Uterus (tissue), 2 donors: Measurements from ENCODE around the gene MAP3K19.

Experiments used
- CTCF ChIP-seq, 4 experiments: fragments of 200-600 bp in 2 of 4; fragments of 450-650 bp in 2 of 4; sonication (generic) in 2 of 4; IDR thresholded peaks; one replicate each; pipeline ENCODE4 v1.5.1; 2016 to 2019; ENCODE audit warnings: antibody characterized with exemption in 4 of 4, mild to moderate bottlenecking in 2 of 4, moderate library complexity in 1 of 4
- POLR2A ChIP-seq, 2 donors: fragments of 450-650 bp; IDR thresholded peaks; one replicate each; pipeline ENCODE4 v1.6.1; 2016; ENCODE audit warnings: antibody characterized with exemption in 2 of 2, mild to moderate bottlenecking in 1 of 2, moderate library complexity in 1 of 2

GRCh38 chr2:134988994-134989605, 58.1 kb downstream of the MAP3K19 start:
- TF ChIP-seq POLR2A (IDR thresholded peaks at IDR 0.05) (no peak), CTCF (IDR thresholded peaks at IDR 0.05) (peak in 3 of 4 experiments; percentile 22 to 31 (median 28))
